ENCODE measurements around the gene DCDC2B. TPM values are rescaled to one million over a fixed set of nuclear protein-coding genes. Genes with fewer than 3 reads are reported as not detected.

DCDC2B gene
- total and polyA plus RNA-seq, 10 of the 15 experiments (the other 5 are each of a cell fraction or from before 2014, with no cell fraction given), result 0.12 to 0.21 (median 0.15) TPM; not detected in 7

DNA sequence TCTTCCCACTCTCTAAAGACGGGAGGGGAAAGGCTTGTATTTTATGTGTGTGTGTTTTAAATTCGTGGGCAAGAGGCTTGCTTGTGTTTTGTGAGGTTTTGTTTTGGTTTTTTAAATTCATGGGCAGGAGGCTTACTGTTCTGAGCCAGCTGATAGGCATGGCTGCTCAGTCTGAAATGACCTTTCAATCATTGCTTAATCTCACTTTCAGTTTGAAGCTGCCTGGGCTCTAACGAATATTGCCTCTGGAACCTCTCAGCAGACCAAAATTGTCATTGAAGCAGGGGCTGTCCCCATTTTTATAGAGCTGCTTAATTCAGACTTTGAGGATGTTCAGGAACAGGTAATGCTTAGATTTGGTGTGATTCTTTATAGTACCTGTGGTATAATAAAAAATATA lies 49.7 kb upstream of the DCDC2B start:
- POLR2A ChIA-PET, result no interaction called here
- CTCF ChIA-PET, result interaction anchor here (1.1 kb wide), 1 partner anchor 11 kb away, joined by 3 read pairs; no protein-coding TSS in a partner anchor
- H3K27ac ChIP-seq (ENCODE audit: control insufficient read depth, insufficient read depth), result no peak overlapping the region; the same call in 1 of the 2 replicates
- RAD21 ChIA-PET (ENCODE audit: unreplicated experiment), result no interaction called here
- no peak for TF ChIP-seq ZNF384 (IDR thresholded peaks at IDR 0.05; ENCODE audit: borderline replicate concordance, low read depth, low read length)
- no peak for TF ChIP-seq E4F1 (IDR thresholded peaks at IDR 0.05; ENCODE audit: borderline replicate concordance, partially characterized antibody)
- TF ChIP-seq RELA (IDR thresholded peaks at IDR 0.05; ENCODE audit: borderline replicate concordance, partially characterized antibody), result no peak
- TF ChIP-seq FOXK2 (IDR thresholded peaks at IDR 0.05), result no peak
- TF ChIP-seq TCF3 (IDR thresholded peaks at IDR 0.05; ENCODE audit: borderline replicate concordance, insufficient read depth, low read depth, low read length), result no peak
- no peak for TF ChIP-seq POLR2A (IDR thresholded peaks at IDR 0.05; ENCODE audit: low read depth, low read length)
- TF ChIP-seq ZSCAN29 (IDR thresholded peaks at IDR 0.05), result no peak
- TF ChIP-seq ZNF207 (IDR thresholded peaks at IDR 0.05; ENCODE audit: borderline replicate concordance), result no peak
- TF ChIP-seq, protein P1, sequence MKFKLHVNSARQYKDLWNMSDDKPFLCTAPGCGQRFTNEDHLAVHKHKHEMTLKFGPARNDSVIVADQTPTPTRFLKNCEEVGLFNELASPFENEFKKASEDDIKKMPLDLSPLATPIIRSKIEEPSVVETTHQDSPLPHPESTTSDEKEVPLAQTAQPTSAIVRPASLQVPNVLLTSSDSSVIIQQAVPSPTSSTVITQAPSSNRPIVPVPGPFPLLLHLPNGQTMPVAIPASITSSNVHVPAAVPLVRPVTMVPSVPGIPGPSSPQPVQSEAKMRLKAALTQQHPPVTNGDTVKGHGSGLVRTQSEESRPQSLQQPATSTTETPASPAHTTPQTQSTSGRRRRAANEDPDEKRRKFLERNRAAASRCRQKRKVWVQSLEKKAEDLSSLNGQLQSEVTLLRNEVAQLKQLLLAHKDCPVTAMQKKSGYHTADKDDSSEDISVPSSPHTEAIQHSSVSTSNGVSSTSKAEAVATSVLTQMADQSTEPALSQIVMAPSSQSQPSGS (IDR thresholded peaks at IDR 0.05; ENCODE audit: low read length), result no peak
- peak; percentile 72 for TF ChIP-seq PKNOX1 (IDR thresholded peaks at IDR 0.05)
- TF ChIP-seq POLR2AphosphoS5 (IDR thresholded peaks at IDR 0.05; ENCODE audit: low read length), result no peak
- TF ChIP-seq, protein P2, sequence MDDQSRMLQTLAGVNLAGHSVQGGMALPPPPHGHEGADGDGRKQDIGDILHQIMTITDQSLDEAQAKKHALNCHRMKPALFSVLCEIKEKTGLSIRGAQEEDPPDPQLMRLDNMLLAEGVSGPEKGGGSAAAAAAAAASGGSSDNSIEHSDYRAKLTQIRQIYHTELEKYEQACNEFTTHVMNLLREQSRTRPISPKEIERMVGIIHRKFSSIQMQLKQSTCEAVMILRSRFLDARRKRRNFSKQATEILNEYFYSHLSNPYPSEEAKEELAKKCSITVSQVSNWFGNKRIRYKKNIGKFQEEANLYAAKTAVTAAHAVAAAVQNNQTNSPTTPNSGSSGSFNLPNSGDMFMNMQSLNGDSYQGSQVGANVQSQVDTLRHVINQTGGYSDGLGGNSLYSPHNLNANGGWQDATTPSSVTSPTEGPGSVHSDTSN (IDR thresholded peaks at IDR 0.05; ENCODE audit: insufficient replicate concordance, low read depth, low read length), result peak; percentile 50
- no peak overlapping the region for H3K4me3 ChIP-seq
- H2AFZ ChIP-seq (ENCODE audit: control insufficient read depth, low read depth, low read length), result no peak overlapping the region
- no TSS peak for BruUV-seq (replicated peaks)
- in situ Hi-C loops (cut with MboI) (no loop called here), intact Hi-C loops (cut with micrococcal nuclease; ENCODE audit: unreplicated experiment) (no loop called here)
- no peaks in the 10 kb centered on the region for H4K20me1 ChIP-seq (ENCODE audit: control insufficient read depth, insufficient read depth)
- FAIRE-seq, result peak; percentile 86
- H3K36me3 ChIP-seq (ENCODE audit: control insufficient read depth in 2 of 2, insufficient read depth in 2 of 2, low read length in 1 of 2), result peaks cover 17 to 40% of the 10 kb centered on the region in 2 experiments
- no peaks in the 10 kb centered on the region for H3K9me3 ChIP-seq (replicated peaks; ENCODE audit: control insufficient read depth, insufficient read depth, low read length)
- no peak for DNase-seq (ENCODE audit: low read depth, low spot score)
- H3K9ac ChIP-seq (ENCODE audit: control insufficient read depth, insufficient read depth, low read length), result no peak overlapping the region
- H3K4me1 ChIP-seq (ENCODE audit: control insufficient read depth, insufficient read depth, low read length), result peaks cover 7% of the 10 kb centered on the region
- ATAC-seq, result peak; percentile 76
- H3K27me3 ChIP-seq (replicated peaks in 1 of 2; ENCODE audit: control insufficient read depth in 2 of 2, insufficient read depth in 2 of 2, low read length in 1 of 2), result no peaks in the 10 kb centered on the region
- 8% methylated on average over 3 of the region's 3 CpGs for WGBS (ENCODE audit: insufficient coverage, insufficient replicate concordance, low lambda C conversion rate, missing lambda C conversion rate)
- SMC1A ChIA-PET (ENCODE audit: uncharacterized antibody, unreplicated experiment), result interaction anchor here (1.2 to 1.7 kb wide), 2 partner anchors 10 to 47 kb away, joined by 4 read pairs; no protein-coding TSS in a partner anchor
- H3K79me2 ChIP-seq (ENCODE audit: control insufficient read depth, insufficient read depth, low read length), result no peaks in the 10 kb centered on the region
- H3K4me2 ChIP-seq (ENCODE audit: control insufficient read depth, insufficient read depth), result no peak overlapping the region

Data from GM12878 (cell line).